H9 (cell line): ENCODE measurements around the gene B3GNT5. TPM values are rescaled to one million over a fixed set of nuclear protein-coding genes. Genes with fewer than 3 reads are reported as not detected.

Experiments
- DNase-seq: peaks from one replicate; pipeline ENCODE4 v3.0.0-alpha.2; 2017
- H2AFZ ChIP-seq: one replicate; pipeline ENCODE4 v1.6.1; 2013; ENCODE audit warnings: mild to moderate bottlenecking, low read length, control low read depth, moderate library complexity
- H2AK5ac ChIP-seq: 2 replicates; pipeline ENCODE4 v1.6.1; 2013; ENCODE audit warnings: low read length, control low read depth, mixed read lengths; ENCODE audit not compliant: insufficient read length
- H2BK120ac ChIP-seq: one replicate; pipeline ENCODE4 v1.6.1; 2013; ENCODE audit warnings: low read depth, mild to moderate bottlenecking, low read length, control low read depth, inconsistent platforms; ENCODE audit not compliant: poor library complexity, severe bottlenecking
- H2BK12ac ChIP-seq: 2 replicates; pipeline ENCODE4 v1.6.1; 2013; ENCODE audit warnings: low read length, control low read depth, mixed read lengths, low read depth; ENCODE audit not compliant: insufficient read length
- H2BK15ac ChIP-seq: 2 replicates; pipeline ENCODE4 v1.6.1; 2013; ENCODE audit warnings: low read depth, low read length, control low read depth
- H2BK20ac ChIP-seq: one replicate; pipeline ENCODE4 v1.6.1; 2013; ENCODE audit warnings: low read depth, mild to moderate bottlenecking, low read length, control low read depth, inconsistent platforms; ENCODE audit not compliant: poor library complexity, severe bottlenecking
- H2BK5ac ChIP-seq: 2 replicates; pipeline ENCODE4 v1.6.1; 2013; ENCODE audit warnings: low read length, control low read depth, mixed read lengths; ENCODE audit not compliant: insufficient read length
- H3K14ac ChIP-seq: 2 replicates; pipeline ENCODE4 v1.6.1; 2013; ENCODE audit warnings: low read length, control low read depth; ENCODE audit not compliant: insufficient read depth
- H3K18ac ChIP-seq: 2 replicates; pipeline ENCODE4 v1.6.1; 2013; ENCODE audit warnings: low read depth, mild to moderate bottlenecking, mixed read lengths, low read length, control low read depth; ENCODE audit not compliant: insufficient read length
- H3K23ac ChIP-seq: 2 replicates; pipeline ENCODE4 v1.6.1; 2013; ENCODE audit warnings: low read length, control low read depth, mixed read lengths, low read depth; ENCODE audit not compliant: insufficient read length
- H3K23me2 ChIP-seq: 2 replicates; pipeline ENCODE4 v1.6.1; 2013; ENCODE audit warnings: low read depth, mild to moderate bottlenecking, mixed read lengths, low read length, control low read depth; ENCODE audit not compliant: insufficient read length, poor library complexity, severe bottlenecking
- H3K27ac ChIP-seq: 2 replicates; pipeline ENCODE4 v1.5.1; 2013; ENCODE audit warnings: low read length, control low read depth, mixed read lengths, low read depth; ENCODE audit not compliant: insufficient read length
- H3K27me3 ChIP-seq: 2 replicates; pipeline ENCODE4 v1.6.1; 2013; ENCODE audit warnings: low read length, control low read depth, inconsistent platforms; ENCODE audit not compliant: insufficient read depth
- H3K4ac ChIP-seq: 2 replicates; pipeline ENCODE4 v1.6.1; 2013; ENCODE audit warnings: low read depth, mild to moderate bottlenecking, control low read depth, inconsistent platforms, low read length, moderate library complexity
- H3K4me1 ChIP-seq: 2 replicates; pipeline ENCODE4 v1.6.1; 2013; ENCODE audit warnings: low read length, control low read depth, inconsistent platforms; ENCODE audit not compliant: insufficient read depth
- H3K4me2 ChIP-seq: 2 replicates; pipeline ENCODE4 v1.6.1; 2013; ENCODE audit warnings: low read length, control low read depth, mixed read lengths; ENCODE audit not compliant: insufficient read length, insufficient read depth
- H3K56ac ChIP-seq: 2 replicates; pipeline ENCODE4 v1.6.1; 2013; ENCODE audit warnings: low read depth, mild to moderate bottlenecking, mixed read lengths, low read length, control low read depth; ENCODE audit not compliant: insufficient read length
- H3K79me1 ChIP-seq: 2 replicates; pipeline ENCODE4 v1.6.1; 2013; ENCODE audit warnings: low read depth, mild to moderate bottlenecking, moderate library complexity, low read length, control low read depth, inconsistent platforms; ENCODE audit not compliant: insufficient read depth, poor library complexity, severe bottlenecking
- H3K79me2 ChIP-seq: 2 replicates; pipeline ENCODE4 v1.6.1; 2013; ENCODE audit warnings: low read length, control low read depth, inconsistent platforms; ENCODE audit not compliant: insufficient read depth
- H3K9ac ChIP-seq: 2 replicates; pipeline ENCODE4 v1.6.1; 2013; ENCODE audit warnings: low read length, control low read depth, mixed read lengths; ENCODE audit not compliant: insufficient read length; ENCODE audit errors: extremely low read depth
- H3K9me3 ChIP-seq: one replicate; pipeline ENCODE4 v1.6.1; 2013; ENCODE audit warnings: low read depth, low read length, inconsistent platforms; ENCODE audit not compliant: control insufficient read depth
- H3T11ph ChIP-seq: one replicate; pipeline ENCODE4 v1.6.1; 2013; ENCODE audit warnings: mild to moderate bottlenecking, low read length, control low read depth, inconsistent platforms
- H4K20me1 ChIP-seq: one replicate; pipeline ENCODE4 v1.6.1; 2013; ENCODE audit not compliant: control insufficient read depth, insufficient read length, insufficient read depth
- H4K5ac ChIP-seq: 2 replicates; pipeline ENCODE4 v1.6.1; 2013; ENCODE audit warnings: low read depth, mild to moderate bottlenecking, mixed read lengths, low read length, control low read depth; ENCODE audit not compliant: insufficient read length
- H4K8ac ChIP-seq: replicated peaks from 2 replicates; pipeline ENCODE4 v1.6.1; 2013; ENCODE audit warnings: low read length, control low read depth, mixed read lengths, low read depth; ENCODE audit not compliant: insufficient read length
- H4K91ac ChIP-seq: 2 replicates; pipeline ENCODE4 v1.6.1; 2013; ENCODE audit warnings: low read depth, mild to moderate bottlenecking, moderate library complexity, mixed read lengths, low read length, control low read depth; ENCODE audit not compliant: insufficient read length
- H3K27ac Mint-ChIP-seq, 3 experiments: 2 replicates in 2 of 3; 3 replicates in 1 of 3; pipeline ENCODE4 v1.8.0; 2020 to 2021; ENCODE audit warnings: mixed read lengths in 3 of 3, mild to moderate bottlenecking in 1 of 3, moderate library complexity in 1 of 3
- H3K27me3 Mint-ChIP-seq: 2 replicates; pipeline ENCODE4 v1.8.0; 2021; ENCODE audit warnings: low read depth, mild to moderate bottlenecking, moderate library complexity, mixed read lengths
- H3K36me3 Mint-ChIP-seq, 3 experiments: 2 replicates in 2 of 3; 3 replicates in 1 of 3; pipeline ENCODE4 v1.8.0; 2020 to 2021; ENCODE audit warnings: low read depth in 3 of 3, mixed read lengths in 3 of 3; ENCODE audit not compliant: insufficient read depth in 1 of 3
- H3K4me1 Mint-ChIP-seq, 2 experiments: 2 replicates each; pipeline ENCODE4 v1.8.0; 2020; ENCODE audit warnings: mixed read lengths in 2 of 2
- H3K4me3 Mint-ChIP-seq, 2 experiments: 2 replicates in 1 of 2; 3 replicates in 1 of 2; pipeline ENCODE4 v1.8.0; 2020 to 2021; ENCODE audit warnings: mild to moderate bottlenecking in 2 of 2, mixed read lengths in 2 of 2, moderate library complexity in 1 of 2
- H3K9me3 Mint-ChIP-seq, 2 experiments: 2 replicates in 1 of 2; 3 replicates in 1 of 2; pipeline ENCODE4 v1.8.0; 2020; ENCODE audit warnings: mild to moderate bottlenecking in 2 of 2, mixed read lengths in 2 of 2, moderate library complexity in 1 of 2
- WGBS: extraction: QIAGEN DNeasy Blood & Tissue Kit; methylation state at CpG from one replicate; pipeline ENCODE4 v1.1.7; 2013; ENCODE audit warnings: missing lambda C conversion rate, low lambda C conversion rate, mixed read lengths; ENCODE audit not compliant: insufficient read length; ENCODE audit errors: extremely low coverage; 5-methylcytosine and 5-hydroxymethylcytosine counted together
- total RNA-seq: library from RNA; stranded (reverse); gene quantifications from 2 replicates; pipeline ENCODE4 v1.2.1, GENCODE V29; 2021
- TF ChIP-seq, protein P1 (sequence below): fragments of 200-600 bp; sonication (generic); conservative IDR thresholded peaks from 3 replicates; pipeline ENCODE4 v1.8.0; 2021; ENCODE audit warnings: antibody characterized with exemption, mild to moderate bottlenecking

B3GNT5 gene
- total RNA-seq, 1 experiment from 2014 or later: 7.3 TPM

GRCh38 chr3:183272142-183272541 is 19.1 kb downstream of the B3GNT5 start:
- Histone ChIP-seq H3K23me2 (no peaks in the 10 kb centered on the region), H3K79me1 (no peaks in the 10 kb centered on the region), H2BK15ac (no peak overlapping the region), H3K56ac (no peak overlapping the region), H3K4ac (no peak overlapping the region), H4K20me1 (no peaks in the 10 kb centered on the region), H4K8ac (no peak overlapping the region), H3K4me1 (peaks cover 11% of the 10 kb centered on the region; the same call in 1 of the 2 replicates), H4K5ac (no peak overlapping the region), H2AFZ (no peak overlapping the region), H2BK5ac (no peak overlapping the region), H3K27me3 (no peaks in the 10 kb centered on the region), H3K79me2 (no peaks in the 10 kb centered on the region; the same call in 1 of the 2 replicates), H3K23ac (no peak overlapping the region), H3K9me3 (no peaks in the 10 kb centered on the region), H3K18ac (no peak overlapping the region), H3K9ac (no peak overlapping the region), H2BK20ac (no peak overlapping the region), H4K91ac (no peak overlapping the region), H3T11ph (no peak overlapping the region), H2AK5ac (no peak overlapping the region), H3K4me2 (no peak overlapping the region), H2BK12ac (no peak overlapping the region), H2BK120ac (no peak overlapping the region), H3K27ac (no peak overlapping the region), H3K14ac (no peak overlapping the region)
- TF ChIP-seq, protein P1, sequence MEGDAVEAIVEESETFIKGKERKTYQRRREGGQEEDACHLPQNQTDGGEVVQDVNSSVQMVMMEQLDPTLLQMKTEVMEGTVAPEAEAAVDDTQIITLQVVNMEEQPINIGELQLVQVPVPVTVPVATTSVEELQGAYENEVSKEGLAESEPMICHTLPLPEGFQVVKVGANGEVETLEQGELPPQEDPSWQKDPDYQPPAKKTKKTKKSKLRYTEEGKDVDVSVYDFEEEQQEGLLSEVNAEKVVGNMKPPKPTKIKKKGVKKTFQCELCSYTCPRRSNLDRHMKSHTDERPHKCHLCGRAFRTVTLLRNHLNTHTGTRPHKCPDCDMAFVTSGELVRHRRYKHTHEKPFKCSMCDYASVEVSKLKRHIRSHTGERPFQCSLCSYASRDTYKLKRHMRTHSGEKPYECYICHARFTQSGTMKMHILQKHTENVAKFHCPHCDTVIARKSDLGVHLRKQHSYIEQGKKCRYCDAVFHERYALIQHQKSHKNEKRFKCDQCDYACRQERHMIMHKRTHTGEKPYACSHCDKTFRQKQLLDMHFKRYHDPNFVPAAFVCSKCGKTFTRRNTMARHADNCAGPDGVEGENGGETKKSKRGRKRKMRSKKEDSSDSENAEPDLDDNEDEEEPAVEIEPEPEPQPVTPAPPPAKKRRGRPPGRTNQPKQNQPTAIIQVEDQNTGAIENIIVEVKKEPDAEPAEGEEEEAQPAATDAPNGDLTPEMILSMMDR: no peak
- DNase-seq: no peak
- Mint-ChIP-seq H3K27me3 (no peaks in the 10 kb centered on the region), H3K4me1 (peaks cover 22 to 23% of the 10 kb centered on the region in 2 experiments), H3K4me3 (no peak overlapping the region), H3K36me3 (peaks cover 2 to 9% (median 8%) of the 10 kb centered on the region in 3 experiments; a peak in 6 of 7 replicates), H3K9me3 (no peaks in the 10 kb centered on the region), H3K27ac (no peak overlapping the region)
- WGBS: no CpG with 5 or more reads among the region's 3 CpGs
